Endodermal cell (in vitro differentiated cells): Measurements from ENCODE around the gene TTC34. TPM values are rescaled to one million over a fixed set of nuclear protein-coding genes. Genes with fewer than 3 reads are reported as not detected.

ENCODE experiments used
- DNase-seq: peaks from one replicate; pipeline ENCODE4 v3.0.0-alpha.2; 2017
- H3K27ac ChIP-seq: 2 replicates; pipeline ENCODE4 v1.5.1; 2013; ENCODE audit warnings: mild to moderate bottlenecking, low read depth, low read length, moderate library complexity
- H3K27me3 ChIP-seq: 2 replicates; pipeline ENCODE4 v1.6.1; 2013; ENCODE audit warnings: mild to moderate bottlenecking, low read length, moderate library complexity; ENCODE audit not compliant: insufficient read depth, control insufficient read depth, poor library complexity, severe bottlenecking
- H3K36me3 ChIP-seq: 2 replicates; pipeline ENCODE4 v1.7.0; 2013; ENCODE audit warnings: mild to moderate bottlenecking, low read length, moderate library complexity; ENCODE audit not compliant: control insufficient read depth, insufficient read depth
- H3K4me1 ChIP-seq: one replicate; pipeline ENCODE4 v1.7.0; 2013; ENCODE audit warnings: low read length; ENCODE audit not compliant: control insufficient read depth, insufficient read depth
- H3K4me3 ChIP-seq: 2 replicates; pipeline ENCODE4 v1.5.1; 2013; ENCODE audit warnings: mild to moderate bottlenecking, low read length, moderate library complexity
- H3K9ac ChIP-seq: 2 replicates; pipeline ENCODE4 v1.6.1; 2013; ENCODE audit warnings: mild to moderate bottlenecking, low read length, moderate library complexity; ENCODE audit not compliant: poor library complexity, severe bottlenecking; ENCODE audit errors: extremely low read depth
- H3K9me3 ChIP-seq: 2 replicates; pipeline ENCODE4 v1.6.1; 2013; ENCODE audit warnings: mild to moderate bottlenecking, low read length, moderate library complexity; ENCODE audit not compliant: control insufficient read depth
- H3K27ac Mint-ChIP-seq: 2 replicates; pipeline ENCODE4 v1.8.0; 2020; ENCODE audit warnings: mixed read lengths
- H3K27me3 Mint-ChIP-seq: 2 replicates; pipeline ENCODE4 v1.8.0; 2021; ENCODE audit warnings: mild to moderate bottlenecking, mixed read lengths; ENCODE audit not compliant: insufficient read depth
- H3K36me3 Mint-ChIP-seq: 2 replicates; pipeline ENCODE4 v1.8.0; 2020; ENCODE audit warnings: low read depth, mixed read lengths
- H3K4me1 Mint-ChIP-seq: 2 replicates; pipeline ENCODE4 v1.8.0; 2020; ENCODE audit warnings: mixed read lengths
- H3K4me3 Mint-ChIP-seq: 2 replicates; pipeline ENCODE4 v1.8.0; 2020; ENCODE audit warnings: mild to moderate bottlenecking, moderate library complexity, mixed read lengths
- H3K9me3 Mint-ChIP-seq: 2 replicates; pipeline ENCODE4 v1.8.0; 2020; ENCODE audit warnings: mild to moderate bottlenecking, mixed read lengths
- WGBS, 2 experiments: methylation state at CpG; one replicate each; pipeline versions ENCODE4 v1.1.5 to v1.1.7; 2013; ENCODE audit warnings: missing lambda C conversion rate in 2 of 2, mixed read lengths in 1 of 2; ENCODE audit not compliant: insufficient coverage in 1 of 2, insufficient read length in 1 of 2; 5-methylcytosine and 5-hydroxymethylcytosine counted together
- total RNA-seq, 2 donors: library from RNA; stranded (reverse); fragmentation: NEBNext Ultra II Directional in 1 of 2; extraction: Animal tissue kit (Norgen Biotek cat#: 25700) in 1 of 2; gene quantifications; 2 replicates in 1 of 2; 3 replicates in 1 of 2; pipeline ENCODE4 v1.2.1, GENCODE V29; 2021
- TF ChIP-seq, protein P1 (sequence below): fragments of 200-600 bp; sonication (generic); conservative IDR thresholded peaks from 2 replicates; pipeline ENCODE4 v1.5.0; 2021; ENCODE audit warnings: antibody characterized with exemption, mild to moderate bottlenecking

The TTC34 gene
- total RNA-seq, 2 donors from 2014 or later = 2.4 to 3.1 TPM

DNA sequence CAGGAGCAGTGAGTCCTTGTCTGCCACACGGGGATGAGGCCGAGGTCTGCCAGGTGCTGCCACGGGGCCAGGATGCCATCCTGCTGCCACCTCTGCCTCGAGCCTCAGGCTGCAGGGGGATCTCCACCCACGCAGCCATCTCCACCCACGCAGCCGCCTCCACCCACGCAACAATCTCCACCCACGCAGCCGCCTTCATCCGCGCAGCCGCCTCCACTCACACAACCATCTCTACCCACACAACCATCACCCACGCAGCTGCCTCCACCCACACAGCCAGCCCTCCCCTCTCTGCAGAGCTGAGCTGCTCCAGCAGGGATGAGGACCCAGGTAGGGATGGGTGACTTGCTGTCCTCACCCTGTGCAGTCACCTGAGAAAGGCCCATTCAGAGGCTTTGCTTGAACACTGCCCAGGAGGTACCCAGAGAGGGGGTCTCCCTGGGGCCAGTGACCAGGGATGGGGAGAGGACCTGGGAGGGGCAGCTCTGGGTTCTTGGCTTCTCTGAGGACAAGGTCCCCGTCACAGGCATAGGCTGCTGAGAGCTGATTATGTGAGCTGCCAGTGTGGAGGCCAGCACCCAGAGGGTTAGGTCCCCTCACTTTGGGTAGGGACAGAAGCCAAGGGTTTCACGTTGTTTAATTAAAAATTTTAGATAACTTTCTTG, 46.6 kb upstream of the TTC34 start:
- Mint-ChIP-seq H3K27ac (no peak overlapping the region), H3K4me3 (no peak overlapping the region), H3K4me1 (no peaks in the 10 kb centered on the region), H3K9me3 (peaks cover 90% of the 10 kb centered on the region), H3K27me3 (no peaks in the 10 kb centered on the region), H3K36me3 (peaks cover 3% of the 10 kb centered on the region)
- 80% methylated on average over 16 of the region's 16 CpGs; no CpG with 5 or more reads in 1 of the 2 experiments for WGBS, 2 experiments
- H3K27ac ChIP-seq = no peak overlapping the region
- DNase-seq = no peak
- TF ChIP-seq, protein P1, sequence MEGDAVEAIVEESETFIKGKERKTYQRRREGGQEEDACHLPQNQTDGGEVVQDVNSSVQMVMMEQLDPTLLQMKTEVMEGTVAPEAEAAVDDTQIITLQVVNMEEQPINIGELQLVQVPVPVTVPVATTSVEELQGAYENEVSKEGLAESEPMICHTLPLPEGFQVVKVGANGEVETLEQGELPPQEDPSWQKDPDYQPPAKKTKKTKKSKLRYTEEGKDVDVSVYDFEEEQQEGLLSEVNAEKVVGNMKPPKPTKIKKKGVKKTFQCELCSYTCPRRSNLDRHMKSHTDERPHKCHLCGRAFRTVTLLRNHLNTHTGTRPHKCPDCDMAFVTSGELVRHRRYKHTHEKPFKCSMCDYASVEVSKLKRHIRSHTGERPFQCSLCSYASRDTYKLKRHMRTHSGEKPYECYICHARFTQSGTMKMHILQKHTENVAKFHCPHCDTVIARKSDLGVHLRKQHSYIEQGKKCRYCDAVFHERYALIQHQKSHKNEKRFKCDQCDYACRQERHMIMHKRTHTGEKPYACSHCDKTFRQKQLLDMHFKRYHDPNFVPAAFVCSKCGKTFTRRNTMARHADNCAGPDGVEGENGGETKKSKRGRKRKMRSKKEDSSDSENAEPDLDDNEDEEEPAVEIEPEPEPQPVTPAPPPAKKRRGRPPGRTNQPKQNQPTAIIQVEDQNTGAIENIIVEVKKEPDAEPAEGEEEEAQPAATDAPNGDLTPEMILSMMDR = no peak
- no peak overlapping the region for H3K4me3 ChIP-seq
- H3K9ac ChIP-seq = no peak overlapping the region
- H3K36me3 ChIP-seq = no peaks in the 10 kb centered on the region
- no peaks in the 10 kb centered on the region for H3K27me3 ChIP-seq
- H3K4me1 ChIP-seq = no peaks in the 10 kb centered on the region
- peaks cover 57% of the 10 kb centered on the region for H3K9me3 ChIP-seq

DNA sequence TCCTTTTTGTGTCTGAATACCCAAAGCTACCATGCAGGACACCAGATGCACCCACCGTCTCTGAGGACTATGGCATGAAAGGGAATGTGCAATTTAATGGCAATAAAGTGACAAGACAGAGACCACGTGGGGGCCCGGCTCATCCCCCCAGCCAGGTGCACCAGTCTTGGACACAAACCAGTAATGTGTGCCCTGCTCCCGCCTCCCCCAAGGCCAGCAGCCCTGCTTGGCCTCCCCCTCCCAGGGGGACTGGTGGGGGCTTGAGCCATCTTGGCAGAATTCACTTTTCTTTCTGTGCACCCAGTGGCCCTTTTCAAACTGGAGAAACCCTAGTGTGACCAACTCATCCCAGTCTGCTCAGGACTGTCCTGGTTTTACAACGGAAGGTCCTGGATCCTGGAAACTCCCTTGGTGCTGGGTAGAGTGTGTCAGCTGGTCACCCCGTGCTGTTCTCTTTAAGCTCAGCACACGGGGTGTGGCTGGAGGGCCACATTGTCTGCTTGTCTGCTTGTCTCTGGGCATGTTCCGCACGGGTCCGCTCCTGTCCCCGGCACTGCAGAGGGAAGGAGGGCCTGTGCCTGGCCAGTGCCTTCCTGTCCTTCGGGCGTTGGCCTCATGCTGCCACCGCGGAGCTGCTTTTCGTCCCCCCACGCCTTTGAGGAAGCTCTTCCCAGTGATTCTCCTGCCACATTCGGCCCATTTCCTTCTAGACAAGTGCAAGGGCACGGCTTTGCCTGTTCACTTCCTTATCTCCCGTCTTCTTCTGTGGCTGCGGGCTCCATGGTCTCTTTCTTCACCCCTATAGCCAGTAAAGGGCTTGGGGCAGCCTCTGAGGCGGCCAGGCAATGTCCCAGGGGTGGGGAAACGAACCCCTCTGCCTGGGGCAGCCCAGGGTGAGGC, 45.8 kb upstream of the TTC34 start:
- H3K27ac ChIP-seq = no peak overlapping the region
- H3K27ac Mint-ChIP-seq = no peak overlapping the region
- DNase-seq = no peak
- H3K4me3 Mint-ChIP-seq = no peak overlapping the region
- H3K9me3 ChIP-seq = peaks cover 54% of the 10 kb centered on the region
- WGBS, 2 experiments = 78 to 81% methylated on average over 18 to 23 of the region's 23 CpGs
- no peak overlapping the region for H3K9ac ChIP-seq
- no peaks in the 10 kb centered on the region for H3K4me1 ChIP-seq
- TF ChIP-seq, protein P1 = no peak
- peaks cover 91% of the 10 kb centered on the region for H3K9me3 Mint-ChIP-seq
- H3K4me3 ChIP-seq = no peak overlapping the region
- peaks cover 3% of the 10 kb centered on the region for H3K36me3 Mint-ChIP-seq
- no peaks in the 10 kb centered on the region for H3K36me3 ChIP-seq
- H3K27me3 ChIP-seq = no peaks in the 10 kb centered on the region
- no peaks in the 10 kb centered on the region for H3K4me1 Mint-ChIP-seq
- no peaks in the 10 kb centered on the region for H3K27me3 Mint-ChIP-seq

DNA sequence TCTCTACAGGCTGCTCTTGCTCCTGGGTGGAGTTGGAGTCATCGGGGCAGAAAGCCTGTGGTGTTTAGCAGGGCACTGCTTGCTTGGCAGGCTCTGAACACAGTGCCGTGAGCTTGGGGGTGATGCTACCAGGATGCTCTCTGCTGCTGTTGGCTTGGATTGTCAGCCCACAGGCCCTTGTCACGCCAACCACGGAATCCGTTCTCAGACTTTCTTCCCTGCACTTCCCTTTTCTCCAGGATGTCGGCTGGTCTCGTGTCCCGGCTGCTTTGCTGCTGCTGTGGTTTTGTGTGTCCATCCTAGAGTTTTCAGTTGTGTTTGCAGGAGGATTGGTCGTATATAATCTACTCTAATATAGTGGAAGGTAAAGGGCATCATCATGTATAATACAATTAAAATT, 44.4 kb upstream of the TTC34 start:
- H3K9me3 ChIP-seq = peaks cover 65% of the 10 kb centered on the region
- no peak overlapping the region for H3K27ac Mint-ChIP-seq
- WGBS, 2 experiments = 85 to 87% methylated on average over 5 to 9 of the region's 9 CpGs

More for the DNA sequence above, 44.4 kb upstream of the TTC34 start:
- Mint-ChIP-seq H3K9me3 (peaks cover 94% of the 10 kb centered on the region), H3K27me3 (no peaks in the 10 kb centered on the region), H3K36me3 (peaks cover 3% of the 10 kb centered on the region), H3K4me1 (no peaks in the 10 kb centered on the region), H3K4me3 (no peak overlapping the region)
- DNase-seq = no peak
- TF ChIP-seq, protein P1 = no peak
- Histone ChIP-seq H3K4me3 (no peak overlapping the region), H3K4me1 (no peaks in the 10 kb centered on the region), H3K9ac (no peak overlapping the region), H3K27ac (no peak overlapping the region), H3K36me3 (no peaks in the 10 kb centered on the region), H3K27me3 (no peaks in the 10 kb centered on the region)
